PFSK-1 (cell line): ENCODE measurements around the gene ADGB.

Source experiments
- POLR2AphosphoS5 ChIP-seq: IDR thresholded peaks from 2 replicates; pipeline ENCODE4 v1.6.1; 2012; ENCODE audit warnings: low read depth, mild to moderate bottlenecking, control low read depth, low read length, moderate library complexity
- SIN3A ChIP-seq: IDR thresholded peaks from 2 replicates; pipeline ENCODE4 v1.6.1; 2012; ENCODE audit warnings: mild to moderate bottlenecking, low read length, moderate library complexity, borderline replicate concordance; ENCODE audit not compliant: insufficient read depth
- TAF1 ChIP-seq: IDR thresholded peaks from 2 replicates; pipeline ENCODE4 v1.6.1; 2012; ENCODE audit warnings: low read length, control low read depth, borderline replicate concordance; ENCODE audit not compliant: insufficient read depth

GRCh38 chr6:146582857-146583256 lies 15.9 kb upstream of the ADGB start:
- no peak for TF ChIP-seq POLR2AphosphoS5
- no peak for TF ChIP-seq TAF1
- no peak for TF ChIP-seq SIN3A
